ENCODE data around the gene SCN1A. TPM values are rescaled to one million over a fixed set of nuclear protein-coding genes. Genes with fewer than 3 reads are reported as not detected.

SCN1A gene
- total RNA-seq, 1 donor from 2014 or later, result not detected

Other genes with a start within 250 kb of the SCN1A start
- gene TTC21B, start 174.2 kb downstream of the SCN1A start, total RNA-seq, result 17.0 and 28.3 TPM in 2 replicates
- 9.3 and 10.0 TPM in 2 replicates for gene SCN9A, start 247.9 kb upstream of the SCN1A start, total RNA-seq